ENCODE data around the gene TENM3. TPM values are rescaled to one million over a fixed set of nuclear protein-coding genes. Genes with fewer than 3 reads are reported as not detected.

TENM3 gene
- total RNA-seq, 1 donor from 2014 or later: 38.1 TPM

DNA sequence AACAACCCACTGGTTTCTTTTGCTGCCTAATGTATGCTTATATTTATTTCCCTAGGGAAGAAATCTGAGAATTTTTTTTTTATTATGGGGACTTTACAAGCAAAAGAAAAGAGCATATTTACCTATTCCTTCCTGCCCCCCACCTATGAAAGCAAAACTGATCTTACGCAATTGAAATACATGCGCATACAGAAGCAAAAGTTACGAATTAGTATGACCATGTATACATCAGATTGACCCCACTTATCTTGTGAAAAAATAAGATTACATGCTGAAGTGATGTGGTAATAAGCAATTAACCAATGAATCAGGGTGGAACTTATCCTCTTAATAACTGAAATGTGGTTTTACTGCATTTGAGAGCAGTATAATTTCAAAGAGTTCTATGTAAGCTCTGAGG is 151.0 kb downstream of the TENM3 start:
- no peak for DNase-seq (ENCODE audit: low spot score)

DNA sequence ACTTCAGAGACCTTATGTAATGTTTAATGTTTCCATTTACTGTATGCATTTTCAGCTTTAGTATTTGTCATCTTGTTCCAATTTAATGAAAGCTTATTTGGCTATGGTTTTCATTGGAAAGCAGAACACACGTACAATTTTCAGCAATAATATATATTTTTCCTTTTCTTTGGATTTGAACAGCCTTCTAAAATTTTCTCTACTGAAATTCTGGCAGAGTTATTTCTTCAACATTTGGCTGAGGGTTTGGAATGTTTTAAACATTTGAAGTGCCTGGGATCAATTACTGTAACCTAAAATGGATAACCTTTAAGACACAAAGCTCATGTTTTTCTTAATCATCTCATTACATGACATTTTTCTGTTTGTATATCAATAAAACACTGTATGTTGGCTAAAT is 156.9 kb downstream of the TENM3 start:
- DNase-seq (ENCODE audit: low spot score): no peak

- DNase-seq (ENCODE audit: low spot score): no peak
Observed at GRCh38 chr4:182400790-182401189, 157.6 kb downstream of the TENM3 start.

- no peak for DNase-seq (ENCODE audit: low spot score)
Observed at GRCh38 chr4:182404376-182404775, 161.2 kb downstream of the TENM3 start.

- no peak for DNase-seq (ENCODE audit: low spot score)
Observed at GRCh38 chr4:182405087-182405486, 161.9 kb downstream of the TENM3 start.

DNA sequence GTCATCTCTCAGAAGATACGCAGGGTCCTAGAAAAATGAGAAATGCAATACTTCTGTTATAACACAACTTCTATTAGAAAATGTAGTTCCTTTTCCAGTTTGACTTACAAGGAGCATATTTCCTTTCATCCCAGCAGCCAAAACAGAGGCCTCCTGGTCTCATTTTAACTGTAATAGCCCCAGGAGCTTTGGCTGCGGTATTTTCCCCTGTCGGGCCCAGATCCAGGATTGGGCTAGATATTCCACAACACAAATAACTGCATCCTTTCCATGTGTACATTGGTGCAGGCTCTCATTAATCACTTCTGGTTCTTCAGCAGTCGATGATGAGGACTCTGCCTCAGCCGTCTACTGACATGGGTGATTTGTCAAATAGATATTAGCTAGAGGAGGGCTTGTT is 166.1 kb downstream of the TENM3 start:
- DNase-seq (ENCODE audit: low spot score): no peak

DNA sequence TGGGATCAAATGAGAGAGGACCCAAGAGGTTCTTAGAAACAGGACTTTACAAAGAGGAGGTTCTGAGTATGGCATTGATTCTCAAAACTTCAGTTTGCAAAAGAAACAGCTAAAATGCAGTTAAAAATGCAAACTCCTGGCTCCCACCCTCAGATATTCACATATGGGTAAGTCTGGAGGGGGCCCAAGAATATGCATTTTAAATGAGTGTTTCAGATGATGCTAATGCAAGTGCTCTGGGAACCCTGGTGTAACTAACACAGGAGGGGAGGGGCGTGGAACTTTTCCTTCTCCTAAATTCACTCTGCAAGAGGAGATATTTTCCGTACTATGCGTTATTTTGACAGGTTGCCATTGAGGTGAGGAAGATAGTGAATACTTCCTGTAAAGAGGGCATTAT is 168.2 kb downstream of the TENM3 start:
- no peak for DNase-seq (ENCODE audit: low spot score)

DNA sequence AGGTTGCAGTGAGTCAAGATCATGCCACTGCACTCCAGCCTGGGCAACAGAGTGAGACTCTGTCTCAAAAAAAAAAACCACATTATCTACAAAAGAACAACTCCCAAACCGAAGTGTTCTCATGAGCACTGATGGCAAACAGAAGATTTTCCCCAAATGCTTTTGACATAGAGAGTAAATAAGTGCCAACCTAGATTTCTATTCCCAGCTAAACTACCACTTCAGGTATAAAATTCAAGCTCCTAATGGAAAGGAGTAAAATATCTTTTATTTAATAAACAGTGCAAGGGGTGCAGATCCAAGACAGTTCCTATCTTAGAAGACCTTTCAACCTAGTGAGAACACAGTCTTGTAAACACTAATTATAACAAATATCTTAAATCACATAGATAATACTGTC is 170.3 kb downstream of the TENM3 start:
- DNase-seq (ENCODE audit: low spot score): no peak

- no peak for DNase-seq (ENCODE audit: low spot score)
Observed at GRCh38 chr4:182415116-182415515, 171.9 kb downstream of the TENM3 start.

DNA sequence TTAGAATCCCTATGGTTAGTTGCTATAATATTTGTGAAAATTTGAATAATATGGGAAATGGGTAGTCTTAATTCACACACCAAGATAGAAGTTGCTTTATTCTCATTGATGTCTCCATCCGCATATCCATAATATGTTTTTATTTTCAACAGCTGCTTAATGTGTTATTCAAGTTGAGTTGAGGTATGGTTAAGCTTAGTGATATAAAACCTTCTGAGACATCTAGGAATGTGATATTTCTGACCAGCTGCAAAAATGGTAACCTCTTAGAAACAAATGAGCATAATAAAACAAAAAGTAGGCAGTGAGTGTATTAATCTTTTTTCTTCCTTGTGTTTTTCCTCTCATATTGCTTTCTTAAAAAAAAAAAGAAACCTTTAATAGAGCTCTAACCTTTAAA is 172.9 kb downstream of the TENM3 start:
- DNase-seq (ENCODE audit: low spot score): no peak

- DNase-seq (ENCODE audit: low spot score): no peak
Observed at GRCh38 chr4:182418054-182418734, 175.0 kb downstream of the TENM3 start.

- no peak for DNase-seq (ENCODE audit: low spot score)
Observed at GRCh38 chr4:182420189-182420588, 177.0 kb downstream of the TENM3 start.

- no peak for DNase-seq (ENCODE audit: low spot score)
Observed at GRCh38 chr4:182421753-182422152, 178.6 kb downstream of the TENM3 start.

GRCh38 chr4:182425302-182425701 is 182.1 kb downstream of the TENM3 start:
- DNase-seq (ENCODE audit: low spot score): no peak

GRCh38 chr4:182426901-182427300 is 183.7 kb downstream of the TENM3 start:
- no peak for DNase-seq (ENCODE audit: low spot score)

- no peak for DNase-seq (ENCODE audit: low spot score)
Observed at GRCh38 chr4:182427554-182427953, 184.4 kb downstream of the TENM3 start.

GRCh38 chr4:182429896-182430295 is 186.7 kb downstream of the TENM3 start:
- DNase-seq (ENCODE audit: low spot score): no peak

GRCh38 chr4:182432819-182433218 is 189.6 kb downstream of the TENM3 start:
- no peak for DNase-seq (ENCODE audit: low spot score)

DNA sequence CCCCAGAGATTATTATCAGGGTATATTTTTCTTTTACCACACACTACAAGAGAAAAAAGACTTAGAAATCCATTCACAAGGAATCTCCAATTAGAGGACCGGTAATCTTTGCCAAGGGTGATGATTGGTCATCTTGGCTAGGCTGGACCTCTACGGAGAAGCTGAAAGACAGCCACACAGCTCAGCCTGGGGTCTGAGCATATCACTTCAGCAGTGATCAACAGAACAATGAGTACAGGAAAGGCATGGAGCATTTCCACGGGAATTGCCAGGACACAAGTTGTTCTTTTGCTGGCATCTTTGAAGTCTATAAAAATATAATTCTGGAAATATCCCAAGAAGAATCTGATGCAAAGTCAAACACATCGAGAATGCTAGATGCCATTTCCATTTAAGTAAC is 191.5 kb downstream of the TENM3 start:
- no peak for DNase-seq (ENCODE audit: low spot score)

- DNase-seq (ENCODE audit: low spot score): no peak
Observed at GRCh38 chr4:182435401-182435800, 192.2 kb downstream of the TENM3 start.

DNA sequence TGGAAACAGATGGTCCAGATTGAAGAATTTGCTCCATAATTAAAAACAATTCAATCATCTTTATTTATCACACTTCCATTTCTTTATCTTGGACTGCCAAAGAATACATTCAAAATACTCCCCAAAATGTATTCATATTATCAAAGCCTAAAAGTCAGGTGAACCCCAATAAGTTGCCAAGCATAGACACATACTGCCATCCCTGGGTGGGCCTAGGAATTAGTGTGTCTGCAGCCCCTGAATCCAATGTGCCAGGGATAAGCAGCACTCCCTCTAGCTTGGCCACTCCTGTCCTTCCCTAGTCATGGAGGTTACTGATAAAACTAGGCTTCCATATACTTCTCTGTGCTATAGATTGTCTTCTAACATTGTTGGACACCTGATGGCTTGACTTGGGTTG is 199.9 kb downstream of the TENM3 start:
- DNase-seq (ENCODE audit: low spot score): no peak

- DNase-seq (ENCODE audit: low spot score): no peak
Observed at GRCh38 chr4:182447767-182448280, 204.6 kb downstream of the TENM3 start.

All from mesenteric fat pad (tissue), 1 donor.